SK-N-SH (cell line): ENCODE results near the gene JAZF1. TPM values are rescaled to one million over a fixed set of nuclear protein-coding genes. Genes with fewer than 3 reads are reported as not detected.

Experiments
- CTCF ChIA-PET: fragments of 300-600, 350-600 bp; formaldehyde crosslinking; extraction: SDS; loops from one replicate; lab custom pipeline; 2021; lab: Yijun Ruan, JAX
- POLR2A ChIA-PET: fragments of 350-600 bp; sonication (Branson Sonifier 250); formaldehyde crosslinking; extraction: SDS; loops from one replicate; lab custom pipeline; 2020; ENCODE audit warnings: antibody characterized with exemption, inconsistent platforms; lab: Yijun Ruan, JAX
- DNase-seq: peaks from one replicate; pipeline ENCODE4 v3.0.0; 2012
- H2AFZ ChIP-seq: fragments of 200-600 bp; sonication (generic); 2 replicates; pipeline ENCODE4 v1.8.1; 2016; ENCODE audit warnings: antibody characterized with exemption, mild to moderate bottlenecking, low read depth
- H3F3A ChIP-seq: fragments of 200-600 bp; sonication (generic); replicated peaks from 2 replicates; pipeline ENCODE3; 2016; ENCODE audit warnings: antibody characterized with exemption, mild to moderate bottlenecking; ENCODE audit not compliant: insufficient read depth
- H3K27ac ChIP-seq, 2 experiments: fragments of 200-500 bp in 1 of 2; fragments of 200-600 bp in 1 of 2; sonication (Bioruptor generic) in 1 of 2; sonication (generic), shearing (Covaris generic) in 1 of 2; 2 replicates each; pipeline versions ENCODE4 v1.5.1 to v1.6.1; 2014 to 2016; ENCODE audit warnings: low read depth in 2 of 2, inconsistent platforms in 1 of 2, low read length in 1 of 2, mild to moderate bottlenecking in 1 of 2, mixed read lengths in 1 of 2
- H3K27me3 ChIP-seq: fragments of 200-600 bp; sonication (generic), shearing (Covaris generic); 2 replicates; pipeline ENCODE4 v1.6.1; 2016; ENCODE audit warnings: mixed run types; ENCODE audit not compliant: insufficient read depth
- H3K36me3 ChIP-seq, 2 experiments: fragments of 200-500 bp in 1 of 2; fragments of 200-600 bp in 1 of 2; sonication (Bioruptor generic) in 1 of 2; sonication (generic) in 1 of 2; replicated peaks in 1 of 2; 2 replicates each; pipeline versions ENCODE3 to v1.5.1; 2014 to 2016; ENCODE audit warnings: low read length in 1 of 2, mild to moderate bottlenecking in 1 of 2; ENCODE audit not compliant: insufficient read depth in 2 of 2, control insufficient read depth in 1 of 2
- H3K4me1 ChIP-seq, 2 experiments: fragments of 200-500 bp in 1 of 2; fragments of 200-600 bp in 1 of 2; sonication (Bioruptor generic) in 1 of 2; sonication (generic), shearing (Covaris generic) in 1 of 2; 2 replicates each; pipeline versions ENCODE4 v1.5.1 to v1.6.1; 2014 to 2016; ENCODE audit warnings: low read depth in 1 of 2, low read length in 1 of 2, mixed run types in 1 of 2; ENCODE audit not compliant: insufficient read depth in 2 of 2, control insufficient read depth in 1 of 2
- H3K4me2 ChIP-seq: fragments of 200-600 bp; sonication (generic), shearing (Covaris generic); 2 replicates; pipeline ENCODE4 v1.6.1; 2017; ENCODE audit warnings: mixed run types
- H3K4me3 ChIP-seq, 2 experiments: fragments of 200-500 bp in 1 of 2; fragments of 200-600 bp in 1 of 2; sonication (Bioruptor generic) in 1 of 2; sonication (generic), shearing (Covaris generic) in 1 of 2; 2 replicates each; pipeline versions ENCODE4 v1.5.1 to v1.8.1; 2014 to 2016; ENCODE audit warnings: low read depth in 2 of 2, inconsistent platforms in 1 of 2, low read length in 1 of 2, mild to moderate bottlenecking in 1 of 2, mixed read lengths in 1 of 2, moderate library complexity in 1 of 2
- H3K79me2 ChIP-seq: fragments of 200-600 bp; sonication (generic); 2 replicates; pipeline ENCODE4 v1.8.1; 2017; ENCODE audit warnings: mild to moderate bottlenecking; ENCODE audit not compliant: insufficient read depth
- H3K9ac ChIP-seq: fragments of 200-600 bp; sonication (generic); 2 replicates; pipeline ENCODE4 v1.6.1; 2017; ENCODE audit warnings: mixed run types
- H3K9me2 ChIP-seq: fragments of 200-600 bp; sonication (generic); 2 replicates; pipeline ENCODE4 v1.6.1; 2017; ENCODE audit warnings: mixed run types
- H3K9me3 ChIP-seq: fragments of 200-600 bp; sonication (generic); 2 replicates; pipeline ENCODE4 v1.6.1; 2017; ENCODE audit warnings: mixed run types, mild to moderate bottlenecking, moderate library complexity
- H4K20me1 ChIP-seq: fragments of 200-600 bp; sonication (generic); 2 replicates; pipeline ENCODE4 v1.6.1; 2017; ENCODE audit warnings: mild to moderate bottlenecking, mixed run types; ENCODE audit not compliant: insufficient read depth
- EZH2phosphoT487 ChIP-seq: fragments of 200-600 bp; sonication (generic); IDR thresholded peaks from 2 replicates; pipeline ENCODE4 v1.6.1; 2017; ENCODE audit warnings: low read depth, mixed run types, mild to moderate bottlenecking, antibody characterized with exemption, moderate library complexity, borderline replicate concordance
- FOXM1 ChIP-seq: IDR thresholded peaks from 2 replicates; pipeline ENCODE4 v1.4.0; 2012; ENCODE audit warnings: low read depth, mild to moderate bottlenecking
- GATA2 ChIP-seq: sonication (generic); formaldehyde crosslinking; IDR thresholded peaks from 2 replicates; pipeline ENCODE4 v1.5.0; 2020; ENCODE audit warnings: mild to moderate bottlenecking, missing genetic modification reagents
- NFIC ChIP-seq: IDR thresholded peaks from 2 replicates; pipeline ENCODE4 v1.4.0; 2012; ENCODE audit warnings: borderline replicate concordance
- RCOR1 ChIP-seq: fragments of 150-350 bp; IDR thresholded peaks from 2 replicates; pipeline ENCODE4 v1.6.1; 2017; ENCODE audit warnings: antibody characterized with exemption, low read length
- RXRA ChIP-seq: IDR thresholded peaks from 2 replicates; pipeline ENCODE4 v1.4.0; 2012; ENCODE audit warnings: low read depth, mild to moderate bottlenecking, borderline replicate concordance
- SMC3 ChIP-seq: IDR thresholded peaks from 2 replicates; pipeline ENCODE4 v1.6.1; 2012; ENCODE audit warnings: low read depth, low read length, improper control_type of control experiment
- TAF1 ChIP-seq: IDR thresholded peaks from 2 replicates; pipeline ENCODE4 v1.6.1; 2012; ENCODE audit warnings: low read depth, mild to moderate bottlenecking, low read length, moderate library complexity, borderline replicate concordance
- USF2 ChIP-seq: fragments of 150-350 bp; IDR thresholded peaks from 2 replicates; pipeline ENCODE4 v1.6.1; 2017; ENCODE audit warnings: antibody characterized with exemption, low read length, low read depth, borderline replicate concordance
- WGBS: methylation state at CpG from one replicate; pipeline ENCODE4 v1.1.6; 2017; ENCODE audit warnings: low lambda C conversion rate; 5-methylcytosine and 5-hydroxymethylcytosine counted together
- polyA plus RNA-seq, 3 experiments: library from polyadenylated mRNA; depleted of rRNA; stranded (reverse); fragments of >200 nt; gene quantifications; 2 replicates each; pipeline ENCODE4 v1.2.3, GENCODE V29; 2012
- TF ChIP-seq, protein P1 (sequence below): IDR thresholded peaks from 2 replicates; pipeline ENCODE4 v1.4.0; 2012; ENCODE audit warnings: low read depth
- TF ChIP-seq, protein P2 (sequence below): IDR thresholded peaks from 2 replicates; pipeline ENCODE4 v1.4.0; 2012; ENCODE audit warnings: low read depth, borderline replicate concordance

JAZF1 gene
- polyA plus RNA-seq, 1 of the 3 experiments (the other 2 are of a cell fraction), result 1.7 TPM

DNA sequence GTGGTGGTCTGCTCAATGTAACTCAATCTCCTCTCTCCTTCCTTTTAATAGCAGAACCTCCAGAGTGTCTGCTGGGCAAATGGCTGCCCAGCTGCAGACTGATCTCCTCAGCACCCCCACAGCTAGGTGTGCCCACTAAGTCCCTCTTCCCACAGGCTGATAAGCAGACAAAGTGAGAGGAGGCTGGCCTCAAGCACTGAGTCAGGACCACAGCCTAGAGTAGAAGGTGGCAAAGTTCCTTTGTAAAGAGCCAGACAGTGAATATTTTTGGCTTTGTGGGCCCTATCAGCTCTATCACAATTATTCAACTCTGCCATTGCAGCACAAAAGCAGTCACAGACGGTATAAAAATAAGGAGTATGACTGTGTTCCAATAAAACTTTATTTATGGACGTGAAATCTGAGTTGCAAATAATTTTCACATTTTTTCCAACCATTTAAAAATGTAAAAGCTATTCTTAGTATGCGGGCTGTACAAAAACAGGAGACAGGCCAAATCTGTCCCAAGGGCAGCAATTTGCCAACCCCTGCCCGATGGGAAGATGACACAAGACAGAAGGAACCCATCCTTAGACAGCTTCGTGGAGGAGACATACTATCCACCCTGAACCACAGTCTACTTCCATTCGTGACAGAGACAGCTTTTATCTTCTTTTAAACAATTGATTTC is 23.4 kb downstream of the JAZF1 start (continued):
- TF ChIP-seq EZH2phosphoT487, result no peak
- TF ChIP-seq, all 33 proteins: peak for 0

- Histone ChIP-seq H4K20me1 (no peaks in the 10 kb centered on the region), H2AFZ (no peak overlapping the region), H3K36me3 (no peaks in the 10 kb centered on the region), H3K27me3 (no peaks in the 10 kb centered on the region), H3K4me1 (peaks cover 0 to 16% of the 10 kb centered on the region in 2 experiments; a peak in 1 of 4 replicates), H3K9me3 (no peaks in the 10 kb centered on the region), H3K4me2 (peak overlapping the region; percentile 10; the same call in 1 of the 2 replicates), H3K9me2 (no peaks in the 10 kb centered on the region), H3K9ac (no peak overlapping the region), H3K79me2 (peaks cover 5% of the 10 kb centered on the region; the same call in 1 of the 2 replicates), H3F3A (peaks cover 7% of the 10 kb centered on the region), H3K27ac (no peak overlapping the region), H3K4me3 (no peak overlapping the region)
- POLR2A ChIA-PET, result no interaction called here
- WGBS, result 90% methylated on average over 4 of the region's 4 CpGs
- no peak for TF ChIP-seq GATA2 (CRISPR knock-in tag)
- TF ChIP-seq TAF1, result no peak
- no peak for TF ChIP-seq RCOR1
- no peak for DNase-seq
- CTCF ChIA-PET, result interaction anchor here (1.4 kb wide), 1 partner anchor 11 kb away, joined by 3 read pairs; no protein-coding TSS in a partner anchor
Observed at GRCh38 chr7:28156401-28156800, 24.2 kb downstream of the JAZF1 start.

- Histone ChIP-seq H4K20me1 (no peaks in the 10 kb centered on the region), H3K27ac (no peak overlapping the region), H3K79me2 (peaks cover 5% of the 10 kb centered on the region; the same call in 1 of the 2 replicates), H2AFZ (no peak overlapping the region), H3K36me3 (no peaks in the 10 kb centered on the region), H3K9me2 (no peaks in the 10 kb centered on the region), H3K9ac (no peak overlapping the region), H3K4me1 (peaks cover 0 to 16% of the 10 kb centered on the region in 2 experiments; a peak in 1 of 4 replicates), H3K9me3 (no peaks in the 10 kb centered on the region), H3K27me3 (no peaks in the 10 kb centered on the region), H3K4me3 (no peak overlapping the region), H3F3A (peaks cover 7% of the 10 kb centered on the region), H3K4me2 (peak overlapping the region; percentile 10; the same call in 1 of the 2 replicates)
- WGBS, result 59% methylated on average over 3 of the region's 3 CpGs
- POLR2A ChIA-PET, result no interaction called here
- no peak for DNase-seq
- CTCF ChIA-PET, result no interaction called here
- TF ChIP-seq FOXM1 (no peak), NFIC (peak; percentile 41; the same call in 1 of the 2 replicates)
Observed at GRCh38 chr7:28155964-28156363, 24.6 kb downstream of the JAZF1 start.

GRCh38 chr7:28155019-28155660 is 25.5 kb downstream of the JAZF1 start:
- no peaks in the 10 kb centered on the region for H3K36me3 ChIP-seq
- H3K79me2 ChIP-seq, result peaks cover 5% of the 10 kb centered on the region; the same call in 1 of the 2 replicates
- H3K4me2 ChIP-seq, result no peak overlapping the region
- no peak overlapping the region for H3K4me3 ChIP-seq
- peaks cover 0 to 10% of the 10 kb centered on the region in 2 experiments; a peak in 1 of 4 replicates for H3K4me1 ChIP-seq
- ChIA-PET POLR2A (no interaction called here), CTCF (interaction anchor here (1.7 kb wide), 1 partner anchor 8 kb away, joined by 4 read pairs; no protein-coding TSS in a partner anchor)
- no peaks in the 10 kb centered on the region for H4K20me1 ChIP-seq
- no peak overlapping the region for H3K9ac ChIP-seq
- no peaks in the 10 kb centered on the region for H3K9me3 ChIP-seq
- peaks cover 7% of the 10 kb centered on the region for H3F3A ChIP-seq
- no peak overlapping the region for H3K27ac ChIP-seq
- no peaks in the 10 kb centered on the region for H3K9me2 ChIP-seq
- WGBS, result 76% methylated on average over 3 of the region's 3 CpGs
- H2AFZ ChIP-seq, result no peak overlapping the region
- no peak for DNase-seq
- H3K27me3 ChIP-seq, result no peaks in the 10 kb centered on the region
- TF ChIP-seq USF2 (no peak), GATA2 (CRISPR knock-in tag) (no peak), RXRA (no peak), SMC3 (no peak)
- TF ChIP-seq, protein P1, sequence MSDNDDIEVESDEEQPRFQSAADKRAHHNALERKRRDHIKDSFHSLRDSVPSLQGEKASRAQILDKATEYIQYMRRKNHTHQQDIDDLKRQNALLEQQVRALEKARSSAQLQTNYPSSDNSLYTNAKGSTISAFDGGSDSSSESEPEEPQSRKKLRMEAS, result no peak
- TF ChIP-seq, protein P2, sequence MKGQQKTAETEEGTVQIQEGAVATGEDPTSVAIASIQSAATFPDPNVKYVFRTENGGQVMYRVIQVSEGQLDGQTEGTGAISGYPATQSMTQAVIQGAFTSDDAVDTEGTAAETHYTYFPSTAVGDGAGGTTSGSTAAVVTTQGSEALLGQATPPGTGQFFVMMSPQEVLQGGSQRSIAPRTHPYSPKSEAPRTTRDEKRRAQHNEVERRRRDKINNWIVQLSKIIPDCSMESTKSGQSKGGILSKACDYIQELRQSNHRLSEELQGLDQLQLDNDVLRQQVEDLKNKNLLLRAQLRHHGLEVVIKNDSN, result no peak
